ENCODE results near the gene CACNA1I.
"Not testable (repeated sequence)": the region's sequence is repeated elsewhere in the genome, so short reads cannot be mapped to it uniquely, and the experiment has no call there.

CACNA1I gene

GRCh38 chr22:39723463-39723862 lies 152.9 kb downstream of the CACNA1I start:
- no peak for DNase-seq

GRCh38 chr22:39723899-39724351 lies 153.4 kb downstream of the CACNA1I start:
- DNase-seq, result peak in 2 of 3 donors; percentile 5 to 11

DNA sequence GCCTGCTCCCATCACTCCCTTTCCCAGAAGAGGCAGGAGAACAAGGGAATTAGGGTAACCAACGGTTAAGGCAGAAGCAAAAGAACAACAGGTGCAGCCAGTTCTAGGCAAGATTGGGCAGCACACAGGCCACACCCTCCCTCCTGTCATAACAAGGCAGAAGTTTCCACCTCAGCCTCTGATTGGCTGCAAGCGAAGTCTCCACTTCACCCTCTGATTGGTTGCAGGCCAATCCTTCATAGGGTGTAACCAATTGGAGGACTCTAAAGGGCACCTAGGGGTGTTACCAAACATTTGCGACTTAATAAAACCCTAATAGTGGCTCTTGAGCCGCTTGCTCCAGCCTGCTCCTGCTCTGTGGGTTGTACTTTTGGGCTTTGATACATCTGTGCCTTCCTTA lies 153.8 kb downstream of the CACNA1I start:
- DNase-seq, result peak in 1 of 3 donors; percentile 4

DNA sequence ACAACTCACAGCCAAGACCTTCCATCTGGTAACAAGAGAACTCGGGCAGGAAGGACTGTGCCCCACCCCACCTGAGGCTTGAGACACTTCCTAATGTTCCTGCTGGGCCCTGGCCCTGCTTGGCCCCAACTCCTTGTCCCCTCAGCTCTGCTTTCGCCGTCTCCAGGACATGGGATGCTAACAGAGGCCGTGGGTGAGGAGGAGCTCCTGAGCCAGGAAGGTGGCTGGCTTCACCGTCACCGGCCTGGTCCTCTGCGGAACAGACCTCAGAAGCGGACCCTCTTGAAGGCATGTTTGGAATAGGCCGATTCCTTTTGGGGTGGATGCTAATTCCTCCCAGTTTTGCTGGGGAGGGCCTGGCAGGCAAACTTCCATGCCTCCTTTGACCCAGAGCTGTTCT lies 154.3 kb downstream of the CACNA1I start:
- DNase-seq, result no peak

GRCh38 chr22:39725351-39726035 lies 154.9 kb downstream of the CACNA1I start:
- DNase-seq, result no peak

DNA sequence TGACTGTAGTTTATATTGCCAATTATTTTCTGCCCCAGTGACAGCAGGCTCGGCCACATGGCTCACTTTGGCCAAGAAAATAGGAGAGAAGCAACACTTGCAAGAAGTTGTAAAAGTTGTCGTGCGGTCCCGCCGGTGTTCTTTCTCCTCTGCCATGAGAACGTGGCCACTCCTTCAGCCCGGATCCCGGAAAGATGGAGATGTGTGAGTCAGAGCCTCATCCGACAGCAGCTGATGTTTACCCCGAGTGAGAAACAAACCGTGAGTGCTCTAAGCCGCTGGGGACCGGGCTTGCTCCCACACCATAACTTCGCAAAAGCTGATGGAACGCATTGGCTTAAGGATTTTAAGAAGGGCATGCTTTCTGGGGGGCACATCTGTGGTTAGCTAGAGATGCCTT lies 157.0 kb downstream of the CACNA1I start:
- DNase-seq, result no peak

DNA sequence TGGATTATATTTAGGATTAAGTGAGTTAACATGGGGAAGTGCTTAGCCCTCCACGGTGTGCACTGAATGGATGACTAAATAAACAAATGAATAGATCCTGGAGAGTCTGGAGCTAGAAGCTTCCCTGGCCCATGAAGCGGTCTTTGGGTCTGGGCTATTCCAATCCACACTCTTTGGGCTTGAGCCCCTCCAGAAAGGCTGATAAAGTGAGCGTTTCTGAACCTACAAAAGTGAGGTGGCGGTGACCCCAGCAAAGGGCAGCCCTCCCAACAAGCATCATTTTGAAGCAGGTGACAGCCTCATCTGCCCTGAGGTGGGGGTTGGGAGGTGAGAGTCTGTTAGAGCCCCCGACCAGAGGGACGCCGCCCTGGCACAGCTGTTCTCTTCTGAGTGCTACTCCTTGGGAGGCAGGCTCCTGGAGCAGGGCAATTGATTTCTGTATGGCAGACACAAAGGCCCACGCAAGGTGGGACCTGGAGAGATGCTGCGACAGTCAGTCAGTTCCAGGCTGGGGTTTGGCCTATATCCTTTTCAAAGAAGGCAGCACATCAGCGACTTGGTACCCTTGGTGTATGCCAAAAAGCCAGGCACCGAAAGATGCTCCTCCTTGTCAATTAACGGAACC lies 157.8 kb downstream of the CACNA1I start:
- no peak for DNase-seq

DNA sequence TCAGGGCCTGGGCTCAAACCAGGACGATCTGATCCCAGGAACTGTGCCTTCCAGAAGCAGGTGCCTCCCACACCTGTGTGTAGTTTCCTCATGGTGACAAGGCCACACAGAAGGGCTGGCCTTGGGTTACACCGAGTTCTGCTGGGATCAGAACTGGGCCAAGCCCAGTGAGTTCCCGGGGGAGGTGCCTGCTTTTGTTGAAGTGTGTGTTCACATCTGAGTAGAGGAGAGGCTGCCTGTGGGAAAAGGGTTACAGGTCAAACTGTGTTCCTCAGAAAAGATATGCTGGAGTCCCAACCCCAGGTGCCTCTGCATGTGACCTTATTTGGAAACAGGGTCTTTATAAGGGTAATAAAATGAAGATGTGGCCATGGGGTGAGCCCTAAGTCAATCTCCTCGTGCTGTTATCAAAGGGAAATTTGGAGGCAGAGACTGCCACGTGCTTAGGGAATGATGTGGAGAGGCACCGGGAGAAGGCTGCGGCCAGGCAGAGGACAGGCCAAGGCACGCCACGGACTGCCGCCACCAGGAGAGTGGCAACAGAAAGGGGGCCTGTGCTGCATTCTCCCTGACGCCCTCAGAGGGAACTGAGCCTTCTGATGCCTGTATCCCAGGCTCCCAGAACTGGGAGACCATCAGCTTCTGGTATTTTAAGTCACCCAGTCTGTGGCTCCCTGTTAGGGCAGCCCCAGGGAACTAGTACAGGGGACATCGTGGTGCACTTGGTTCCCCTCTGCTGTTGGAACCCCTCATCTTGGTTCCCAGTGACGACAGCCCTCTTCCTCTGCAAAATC lies 158.8 kb downstream of the CACNA1I start:
- no peak for DNase-seq

GRCh38 chr22:39731481-39731880 lies 160.9 kb downstream of the CACNA1I start:
- no peak for DNase-seq

GRCh38 chr22:39731881-39732555 lies 161.5 kb downstream of the CACNA1I start:
- no peak for DNase-seq

DNA sequence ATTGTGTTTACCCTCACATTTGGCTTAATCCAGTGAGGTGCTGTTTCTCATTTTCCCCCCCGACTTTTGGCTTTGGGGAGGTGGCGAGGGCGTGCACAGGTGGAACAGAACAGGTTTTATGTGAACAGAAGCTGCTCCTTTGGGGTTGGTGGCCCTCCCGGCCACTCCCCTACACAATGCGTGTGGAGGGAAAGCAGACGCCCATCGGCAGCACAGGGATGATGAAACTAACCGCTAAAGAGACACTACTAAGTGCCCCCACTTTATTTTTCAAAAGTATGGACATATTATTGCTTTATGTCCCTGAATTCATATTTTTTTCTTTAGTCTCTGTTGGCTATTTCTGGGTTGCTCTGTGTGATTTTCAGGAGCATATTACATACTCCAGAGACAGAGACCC lies 162.1 kb downstream of the CACNA1I start:
- no peak for DNase-seq

DNA sequence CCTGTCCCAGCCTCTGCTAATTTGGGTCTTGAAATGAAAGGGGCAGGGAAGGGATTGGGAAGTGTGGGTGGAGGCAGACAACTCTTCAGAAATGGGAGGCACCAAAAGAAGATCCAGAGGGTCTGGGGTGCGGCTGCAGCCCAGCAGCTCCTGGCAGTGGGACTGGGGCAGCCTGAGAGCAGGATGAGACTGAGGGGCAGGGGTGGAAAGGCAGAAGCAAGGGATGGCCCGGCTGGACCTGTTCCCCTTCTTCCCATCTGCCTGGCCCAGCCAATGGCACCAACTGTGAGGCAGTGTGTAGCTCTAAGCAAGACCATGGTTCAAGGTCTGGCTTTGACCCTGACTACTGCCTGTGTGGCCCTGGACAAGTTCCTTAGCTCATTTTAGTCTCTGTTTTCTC lies 162.6 kb downstream of the CACNA1I start:
- no peak for DNase-seq

DNA sequence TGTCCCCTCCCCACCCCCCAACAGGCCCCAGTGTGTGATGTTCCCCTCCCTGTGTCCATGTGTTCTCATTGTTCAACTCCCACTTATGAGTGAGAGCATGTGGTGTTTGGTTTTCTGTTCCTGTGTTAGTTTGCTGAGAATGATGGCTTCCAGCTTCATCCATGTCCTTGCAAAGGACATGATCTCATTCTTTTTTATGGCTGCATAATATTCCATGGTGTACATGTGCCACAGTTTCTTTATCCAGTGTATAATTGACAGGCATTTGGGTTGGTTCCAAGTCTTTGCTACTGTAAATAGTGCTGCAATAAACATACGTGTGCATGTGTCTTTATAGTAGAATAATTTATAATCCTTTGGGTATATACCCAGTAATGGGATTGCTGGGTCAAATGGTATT lies 163.5 kb downstream of the CACNA1I start:
- not testable (repeated sequence) for DNase-seq

DNA sequence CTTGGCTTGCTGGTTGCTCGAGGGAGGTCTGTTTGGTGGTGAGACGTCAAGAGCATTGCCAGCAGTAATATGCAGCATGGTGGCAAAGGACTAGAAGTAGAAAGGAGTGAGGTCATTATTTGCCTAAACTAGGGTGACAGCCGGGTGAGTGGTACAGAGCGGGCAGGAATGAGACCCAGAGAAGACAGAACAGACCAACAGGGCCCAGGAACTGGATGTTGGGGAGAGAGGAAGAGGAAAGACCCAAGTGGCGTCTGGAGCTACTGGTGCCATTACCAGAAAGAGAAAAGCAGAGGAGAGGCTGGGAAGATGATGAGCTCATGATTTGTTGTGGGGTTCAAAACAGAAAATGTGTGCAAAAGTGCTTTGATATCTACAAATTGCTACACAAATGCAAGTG lies 164.3 kb downstream of the CACNA1I start:
- DNase-seq, result no peak

- no peak for DNase-seq
Observed at GRCh38 chr22:39735776-39736175, 165.2 kb downstream of the CACNA1I start.

- no peak for DNase-seq
Observed at GRCh38 chr22:39738746-39739145, 168.2 kb downstream of the CACNA1I start.

Measured in suppressor macrophage treated with lipopolysaccharide for 1 hour (primary cell).